Upper lobe of left lung (tissue), 4 donors: Measurements from ENCODE around the gene KAZN.

ENCODE experiments used
- CTCF ChIP-seq, 6 experiments: fragments of 450-650 bp in 4 of 6; fragments of 200-600 bp in 2 of 6; sonication (generic) in 2 of 6; IDR thresholded peaks; one replicate each; pipeline ENCODE4 v1.5.1; 2016 to 2019; ENCODE audit warnings: antibody characterized with exemption in 6 of 6
- POLR2A ChIP-seq, 4 donors: fragments of 450-650 bp; IDR thresholded peaks; one replicate each; pipeline ENCODE4 v1.5.1; 2016 to 2017; ENCODE audit warnings: antibody characterized with exemption in 4 of 4, mild to moderate bottlenecking in 2 of 4

GRCh38 chr1:14919751-14920150, 321.3 kb downstream of the KAZN start:
- no peak for TF ChIP-seq CTCF (IDR thresholded peaks at IDR 0.05)
- TF ChIP-seq POLR2A (IDR thresholded peaks at IDR 0.05) = no peak
